Stimulated activated CD4-positive, alpha-beta T cell treated with anti-CD3 and anti-CD28 coated beads, TNF-alpha, amount 100 ng/mL, for 4 hours (primary cell): ENCODE results near the gene MAN2A1.
"Not testable (repeated sequence)": the region's sequence is repeated elsewhere in the genome, so short reads cannot be mapped to it uniquely, and the experiment has no call there.

Experiments
- DNase-seq, 3 experiments: peaks; one replicate each; pipeline ENCODE4 v3.0.0-alpha.2; 2020; ENCODE audit warnings: low read depth in 3 of 3

MAN2A1 gene

GRCh38 chr5:109826426-109826825 is 136.7 kb downstream of the MAN2A1 start:
- no peak for DNase-seq

- DNase-seq, result no peak
Observed at GRCh38 chr5:109829331-109829730, 139.6 kb downstream of the MAN2A1 start.

GRCh38 chr5:109830955-109831502 is 141.3 kb downstream of the MAN2A1 start:
- no peak for DNase-seq

DNA sequence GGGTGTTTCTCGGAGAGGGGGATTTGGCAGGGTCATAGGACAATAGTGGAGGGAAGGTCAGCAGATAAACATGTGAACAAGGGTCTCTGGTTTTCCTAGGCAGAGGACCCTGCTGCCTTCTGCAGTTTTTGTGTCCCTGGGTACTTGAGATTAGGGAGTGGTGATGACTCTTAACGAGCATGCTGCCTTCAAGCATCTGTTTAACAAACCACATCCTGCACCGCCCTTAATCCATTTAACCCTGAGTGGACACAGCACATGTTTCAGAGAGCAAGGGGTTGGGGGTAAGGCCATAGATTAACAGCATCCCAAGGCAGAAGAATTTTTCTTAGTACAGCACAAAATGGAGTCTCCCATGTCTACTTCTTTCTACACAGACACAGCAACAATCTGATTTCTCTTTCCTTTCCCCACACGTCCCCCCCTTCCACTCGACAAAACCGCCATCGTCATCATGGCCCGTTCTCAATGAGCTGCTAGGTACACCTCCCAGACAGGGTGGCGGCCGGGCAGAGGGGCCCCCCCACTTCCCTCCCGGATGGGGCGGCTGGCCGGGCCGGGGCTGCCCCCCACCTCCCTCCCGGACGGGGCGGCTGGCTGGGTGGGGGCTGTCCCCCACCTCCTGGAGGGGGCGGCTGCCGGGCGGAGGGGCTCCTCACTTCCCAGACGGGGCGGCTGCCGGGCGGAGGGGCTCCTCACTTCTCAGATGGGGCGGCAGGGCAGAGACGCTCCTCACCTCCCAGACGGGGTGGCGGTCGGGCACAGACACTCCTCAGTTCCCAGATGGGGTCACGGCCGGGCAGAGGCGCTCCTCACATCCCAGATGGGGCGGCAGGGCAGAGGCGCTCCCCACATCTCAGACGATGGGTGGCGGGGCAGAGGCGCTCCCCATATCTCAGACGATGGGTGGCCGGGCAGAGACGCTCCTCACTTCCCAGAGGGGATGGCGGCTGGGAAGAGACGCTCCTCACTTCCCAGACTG is 142.8 kb downstream of the MAN2A1 start:
- not testable (repeated sequence) for DNase-seq

DNA sequence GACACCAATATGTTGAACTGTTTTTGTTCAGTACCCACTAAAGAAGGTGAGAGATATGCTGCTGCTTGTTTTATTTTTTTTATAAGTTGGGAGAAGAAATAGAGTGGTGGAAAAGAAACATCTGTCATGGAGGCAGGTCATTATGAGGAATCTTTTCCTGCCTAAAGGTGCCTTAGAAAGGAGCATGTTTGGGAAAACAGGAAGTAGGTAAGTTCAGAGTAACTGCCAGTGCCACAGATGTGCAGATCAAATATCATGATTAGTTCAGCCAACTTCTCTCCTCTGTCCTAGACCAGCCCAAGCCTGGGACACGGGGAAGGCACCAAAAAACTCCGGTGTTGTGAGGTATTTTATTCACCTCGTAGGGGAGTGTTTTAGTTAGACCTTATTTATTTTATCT is 144.2 kb downstream of the MAN2A1 start:
- DNase-seq, result no peak

DNA sequence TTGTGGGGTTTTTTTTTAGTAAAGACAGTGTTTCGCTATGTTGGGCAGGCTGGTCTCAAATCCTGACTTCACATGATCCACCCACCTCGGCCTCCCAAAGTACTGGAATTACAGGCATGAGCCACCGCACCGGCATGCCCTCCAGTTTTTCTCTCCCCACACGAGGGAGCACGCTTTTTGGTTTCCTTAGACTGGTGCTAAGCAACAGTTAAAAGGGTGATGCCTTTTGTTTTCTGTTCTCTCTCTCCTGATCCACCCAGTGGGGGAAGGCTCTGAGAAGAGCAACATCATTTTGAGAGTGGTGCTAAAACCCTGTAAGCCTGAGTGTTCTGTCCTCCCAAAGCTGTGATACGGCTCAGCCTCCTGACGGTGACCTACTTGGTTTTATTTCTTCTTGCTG is 146.6 kb downstream of the MAN2A1 start:
- DNase-seq, result no peak

GRCh38 chr5:109837231-109837861 is 147.6 kb downstream of the MAN2A1 start:
- no peak for DNase-seq

DNA sequence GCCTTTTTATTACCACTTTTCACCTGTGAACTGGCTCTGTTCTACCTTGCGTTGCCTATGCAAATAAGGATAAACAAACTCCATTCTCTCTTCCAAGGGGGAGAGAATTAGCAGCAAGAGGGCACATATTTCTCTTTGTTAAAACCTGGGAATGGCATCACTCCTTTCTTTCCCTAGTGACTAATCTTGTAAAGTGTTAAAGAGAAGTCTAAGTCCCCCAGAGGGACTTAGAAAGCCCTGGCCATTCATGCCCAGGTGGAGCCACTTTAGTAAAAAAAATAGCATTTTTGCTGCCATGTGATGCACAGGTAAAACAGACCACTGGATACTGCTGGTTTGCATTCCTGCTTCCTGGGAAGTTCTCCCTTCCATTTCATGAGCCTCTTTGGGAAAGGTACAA is 148.4 kb downstream of the MAN2A1 start:
- no peak for DNase-seq

DNA sequence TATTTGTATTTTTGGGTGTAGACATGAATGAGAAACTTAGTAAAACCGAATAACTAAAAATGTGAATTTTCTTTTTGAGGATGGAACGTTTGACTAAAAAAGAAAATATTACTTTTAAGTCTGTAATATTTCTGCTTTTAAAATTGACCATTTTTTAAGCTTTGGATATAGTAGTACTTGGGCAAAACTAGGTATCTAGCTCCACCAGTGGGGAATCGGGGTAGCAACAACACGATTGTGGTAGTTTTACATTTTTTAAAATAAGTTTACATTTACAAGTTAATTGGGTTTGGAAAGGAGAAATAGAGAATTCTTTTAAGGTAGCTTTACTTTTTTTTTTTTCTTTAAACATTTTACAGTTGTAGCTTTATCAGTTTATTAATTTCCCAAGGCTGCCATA is 154.4 kb downstream of the MAN2A1 start:
- no peak for DNase-seq

GRCh38 chr5:109844695-109845094 is 155.0 kb downstream of the MAN2A1 start:
- no peak for DNase-seq

DNA sequence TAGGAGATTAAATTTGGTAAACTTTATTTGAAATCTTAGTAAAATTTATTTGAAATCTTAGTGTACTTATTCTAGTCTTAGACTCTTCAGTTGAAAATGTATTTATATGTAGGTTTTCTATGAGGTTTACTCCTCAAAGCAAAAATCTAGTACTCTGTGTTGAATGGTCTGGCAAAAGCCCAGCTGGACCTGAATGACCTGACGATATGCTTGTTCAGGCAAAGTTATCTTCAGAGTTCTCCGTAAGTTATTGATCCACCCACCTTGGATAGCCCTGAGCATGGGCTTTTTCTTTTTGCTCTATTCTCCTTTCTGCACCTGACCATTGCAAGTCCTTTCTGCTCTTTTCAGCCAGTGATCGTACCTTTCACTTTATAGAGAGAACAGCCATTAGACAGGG is 158.4 kb downstream of the MAN2A1 start:
- DNase-seq, result no peak

GRCh38 chr5:109849478-109850088 is 159.9 kb downstream of the MAN2A1 start:
- DNase-seq, result no peak

GRCh38 chr5:109852371-109853155 is 162.8 kb downstream of the MAN2A1 start:
- no peak for DNase-seq

DNA sequence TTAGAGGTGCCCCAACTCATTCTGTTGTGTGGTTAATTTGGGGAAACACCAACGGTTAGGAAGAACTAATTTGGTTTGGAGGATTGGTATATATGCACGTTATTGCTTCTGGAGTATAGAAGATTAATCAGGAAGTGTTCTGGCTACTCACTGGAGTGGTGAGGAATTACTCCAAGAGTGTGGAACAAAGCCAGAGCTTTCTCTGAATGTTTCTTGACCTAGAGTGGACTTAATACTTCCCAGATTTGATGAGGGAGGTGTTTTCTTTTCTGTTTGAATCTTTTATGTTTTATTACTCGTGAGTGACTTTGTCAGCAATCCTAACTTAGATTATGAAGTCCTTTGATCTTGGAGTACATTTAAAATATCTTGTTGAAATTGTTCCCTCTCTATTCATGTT is 163.7 kb downstream of the MAN2A1 start:
- DNase-seq, result no peak

GRCh38 chr5:109855056-109855455 is 165.3 kb downstream of the MAN2A1 start:
- no peak for DNase-seq

DNA sequence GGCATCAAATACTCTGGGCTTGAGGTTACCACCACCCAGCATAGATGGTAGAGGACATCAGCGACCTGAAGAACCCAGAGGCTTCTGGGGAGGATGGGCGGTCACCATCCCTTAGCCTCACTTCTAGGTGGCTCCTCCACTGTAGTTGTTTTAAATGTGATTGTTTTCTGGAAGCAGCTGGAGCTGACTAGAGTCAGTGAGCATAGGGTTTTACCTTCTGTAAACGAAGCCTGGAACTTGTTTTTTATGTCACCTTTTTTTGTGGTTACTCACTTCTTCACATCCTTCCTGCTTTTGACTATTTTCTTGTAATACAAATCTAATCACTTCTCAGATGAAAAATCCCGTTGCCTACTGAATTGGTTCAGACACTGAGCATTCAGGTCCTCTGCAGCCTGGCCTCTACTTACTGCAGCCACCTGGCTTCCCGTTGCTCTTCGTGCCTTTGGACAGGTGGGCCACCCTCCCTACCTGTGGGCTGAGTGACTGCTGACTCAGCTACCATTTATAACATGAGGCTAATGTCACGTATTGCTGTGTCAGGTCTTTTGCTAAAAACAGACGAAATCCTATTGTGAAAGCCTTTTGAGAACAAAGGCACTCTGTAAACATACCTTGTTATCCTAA is 167.8 kb downstream of the MAN2A1 start:
- DNase-seq, result no peak

DNA sequence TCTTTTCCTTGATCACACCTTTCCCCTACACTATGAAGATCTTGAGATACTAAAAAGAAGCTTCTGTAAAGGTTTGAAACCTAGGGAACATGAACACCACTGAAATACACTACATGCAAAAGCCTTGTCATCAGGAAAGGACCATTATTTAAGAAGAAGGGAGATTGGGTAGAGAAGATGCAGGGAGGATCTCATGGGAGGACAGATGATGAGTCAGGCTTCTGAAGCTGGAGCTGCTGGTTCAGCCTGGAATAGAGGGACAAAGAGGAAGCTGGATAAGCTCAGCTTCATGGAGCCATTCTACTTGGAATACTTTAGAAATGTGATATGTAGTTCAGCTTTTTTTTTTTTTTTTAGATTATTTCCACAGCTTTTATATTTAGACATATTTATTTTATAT is 169.8 kb downstream of the MAN2A1 start:
- no peak for DNase-seq

DNA sequence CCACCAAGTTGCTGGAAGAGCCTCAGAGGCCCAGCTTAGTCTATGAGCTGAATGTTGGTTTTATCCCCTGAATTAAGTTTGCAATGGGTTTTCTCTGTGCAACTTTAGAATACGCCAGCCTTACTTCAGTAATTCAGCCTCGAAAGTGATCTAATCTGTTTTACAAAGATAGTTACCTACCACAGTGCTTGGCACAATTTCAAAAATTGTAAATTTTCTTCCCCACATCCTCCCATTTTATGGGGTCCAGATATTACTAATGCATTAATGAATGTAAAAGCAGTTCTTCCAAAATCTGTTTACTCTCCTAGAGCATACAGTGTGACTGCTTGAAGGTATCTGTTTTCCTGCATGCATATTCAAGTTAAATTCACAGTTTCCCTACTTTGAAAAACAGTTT is 172.6 kb downstream of the MAN2A1 start:
- no peak for DNase-seq

DNA sequence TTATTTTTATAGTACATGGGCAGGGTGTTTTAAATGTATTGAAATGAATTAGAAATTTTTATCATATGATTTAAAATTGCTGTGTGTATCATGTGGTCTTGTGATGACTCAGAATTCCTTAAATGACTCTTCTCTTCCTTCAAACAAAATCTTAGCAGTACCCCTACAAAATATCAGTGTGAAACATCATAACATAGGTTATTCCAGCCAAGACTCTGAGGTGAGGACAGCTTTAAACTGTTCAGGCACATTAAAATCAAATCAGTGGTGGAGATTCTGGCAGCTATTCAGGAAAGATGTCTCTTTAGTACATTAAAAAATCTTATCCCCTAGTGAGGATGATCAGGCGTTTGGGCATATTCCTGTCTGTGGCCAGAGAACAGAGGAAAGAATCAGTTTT is 174.0 kb downstream of the MAN2A1 start:
- no peak for DNase-seq

DNA sequence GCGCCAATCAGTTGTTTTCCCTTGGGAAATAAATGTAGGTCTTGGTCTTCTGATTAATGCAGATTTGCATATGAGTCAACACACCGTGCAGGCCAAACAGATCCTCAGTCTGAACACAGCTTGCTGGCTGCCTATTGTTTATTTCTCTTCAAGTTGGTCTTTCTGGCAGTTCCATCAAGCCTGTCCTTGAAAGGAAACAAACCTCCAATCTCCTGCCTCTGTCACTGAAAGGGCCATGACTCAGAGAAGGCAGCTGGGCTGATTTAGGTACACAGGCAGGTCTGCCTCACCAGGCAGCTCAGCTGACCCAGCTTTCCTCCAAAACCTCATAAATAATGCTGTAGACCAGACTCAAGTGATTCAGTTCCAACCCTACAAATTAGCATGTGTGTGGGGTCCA is 175.9 kb downstream of the MAN2A1 start:
- no peak for DNase-seq

GRCh38 chr5:109866051-109866450 is 176.3 kb downstream of the MAN2A1 start:
- no peak for DNase-seq
